Measurements from ENCODE around the gene ICAM5. TPM values are rescaled to one million over a fixed set of nuclear protein-coding genes. Genes with fewer than 3 reads are reported as not detected.

The ICAM5 gene
- total RNA-seq, 1 experiment from 2014 or later, result 53.9 TPM

DNA sequence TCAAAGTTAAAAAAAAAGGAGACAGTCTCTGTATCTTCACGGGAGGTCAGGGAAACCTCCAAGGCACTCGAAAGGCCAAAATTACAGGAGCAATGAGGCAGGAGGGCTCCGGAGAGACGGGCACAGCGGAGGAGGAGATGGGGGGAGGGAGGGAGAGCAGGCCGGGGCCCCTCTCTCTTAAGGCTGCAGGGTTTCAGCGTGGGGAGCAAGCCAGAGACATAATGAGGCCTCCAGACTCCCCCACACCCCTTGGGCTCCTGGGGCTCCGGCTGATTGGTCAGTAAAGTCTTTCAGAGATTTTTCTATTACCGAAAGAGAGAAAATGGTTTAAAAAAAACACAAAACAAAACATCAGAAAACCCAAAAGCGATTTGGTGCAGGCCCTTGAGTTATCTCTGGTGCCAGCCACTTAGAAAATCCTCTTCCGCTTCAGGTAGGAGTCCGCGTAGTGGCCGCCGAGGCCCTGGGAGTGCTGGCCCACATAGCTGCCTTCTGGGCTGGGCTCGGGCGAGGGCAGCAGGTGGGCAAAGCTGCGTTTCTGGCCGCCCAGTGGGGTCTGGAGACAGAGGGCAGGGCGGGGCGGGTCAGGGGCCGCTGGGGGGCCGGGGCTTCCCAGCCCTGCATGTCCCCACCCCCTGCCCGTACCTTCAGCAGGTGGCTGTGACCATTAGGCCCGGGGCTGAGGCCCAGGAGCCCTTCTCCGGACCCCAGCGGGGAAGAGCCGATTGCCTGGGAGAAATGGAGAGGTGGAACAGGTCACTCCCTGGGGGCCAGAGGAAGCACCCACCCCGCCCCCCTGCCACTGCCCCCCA lies 27.5 kb downstream of the ICAM5 start:
- TF ChIP-seq, protein P1, sequence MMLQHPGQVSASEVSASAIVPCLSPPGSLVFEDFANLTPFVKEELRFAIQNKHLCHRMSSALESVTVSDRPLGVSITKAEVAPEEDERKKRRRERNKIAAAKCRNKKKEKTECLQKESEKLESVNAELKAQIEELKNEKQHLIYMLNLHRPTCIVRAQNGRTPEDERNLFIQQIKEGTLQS (IDR thresholded peaks at IDR 0.05), result no peak
- no peak for TF ChIP-seq EZH2phosphoT487 (IDR thresholded peaks at IDR 0.05; ENCODE audit: borderline replicate concordance)
- no peak for TF ChIP-seq SIN3A (IDR thresholded peaks at IDR 0.05; ENCODE audit: low read depth)
- no peak for TF ChIP-seq JUND (IDR thresholded peaks at IDR 0.05)
- TF ChIP-seq, protein P2, sequence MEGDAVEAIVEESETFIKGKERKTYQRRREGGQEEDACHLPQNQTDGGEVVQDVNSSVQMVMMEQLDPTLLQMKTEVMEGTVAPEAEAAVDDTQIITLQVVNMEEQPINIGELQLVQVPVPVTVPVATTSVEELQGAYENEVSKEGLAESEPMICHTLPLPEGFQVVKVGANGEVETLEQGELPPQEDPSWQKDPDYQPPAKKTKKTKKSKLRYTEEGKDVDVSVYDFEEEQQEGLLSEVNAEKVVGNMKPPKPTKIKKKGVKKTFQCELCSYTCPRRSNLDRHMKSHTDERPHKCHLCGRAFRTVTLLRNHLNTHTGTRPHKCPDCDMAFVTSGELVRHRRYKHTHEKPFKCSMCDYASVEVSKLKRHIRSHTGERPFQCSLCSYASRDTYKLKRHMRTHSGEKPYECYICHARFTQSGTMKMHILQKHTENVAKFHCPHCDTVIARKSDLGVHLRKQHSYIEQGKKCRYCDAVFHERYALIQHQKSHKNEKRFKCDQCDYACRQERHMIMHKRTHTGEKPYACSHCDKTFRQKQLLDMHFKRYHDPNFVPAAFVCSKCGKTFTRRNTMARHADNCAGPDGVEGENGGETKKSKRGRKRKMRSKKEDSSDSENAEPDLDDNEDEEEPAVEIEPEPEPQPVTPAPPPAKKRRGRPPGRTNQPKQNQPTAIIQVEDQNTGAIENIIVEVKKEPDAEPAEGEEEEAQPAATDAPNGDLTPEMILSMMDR (IDR thresholded peaks at IDR 0.05 in 2 of 3, conservative IDR thresholded peaks at IDR 0.05 in 1 of 3; ENCODE audit: borderline replicate concordance in 1 of 3, insufficient read depth in 1 of 3, low read depth in 2 of 3, low read length in 2 of 3), result no peak
- TF ChIP-seq, protein P3, sequence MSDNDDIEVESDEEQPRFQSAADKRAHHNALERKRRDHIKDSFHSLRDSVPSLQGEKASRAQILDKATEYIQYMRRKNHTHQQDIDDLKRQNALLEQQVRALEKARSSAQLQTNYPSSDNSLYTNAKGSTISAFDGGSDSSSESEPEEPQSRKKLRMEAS (IDR thresholded peaks at IDR 0.05), result no peak
- no peak for TF ChIP-seq TCF7L2 (IDR thresholded peaks at IDR 0.05; ENCODE audit: borderline replicate concordance, extremely low read depth, insufficient read depth, insufficient read length)
- Histone ChIP-seq H3K79me2 (ENCODE audit: insufficient read depth, low read length) (0 out of 2 replicates have a peak, but pooled peaks cover 4% of the 10 kb centered on the region), H3K4me2 (ENCODE audit: low read length) (no peak overlapping the region), H3K27ac (ENCODE audit: low read depth, low read length) (0 out of 2 replicates have a peak overlapping the region, but pooled peaks have one; percentile 80), H3K9me3 (ENCODE audit: control insufficient read depth in 1 of 2, insufficient read depth in 1 of 2, low read depth in 1 of 2, low read length in 2 of 2) (no peaks in the 10 kb centered on the region), H4K20me1 (ENCODE audit: insufficient read depth) (no peaks in the 10 kb centered on the region), H3K36me3 (ENCODE audit: control insufficient read depth in 1 of 2, insufficient read depth in 2 of 2, low read length in 2 of 2) (peaks cover 12 to 19% of the 10 kb centered on the region in 2 experiments; a peak in 3 of 4 replicates), H3K4me1 (ENCODE audit: control insufficient read depth in 1 of 2, insufficient read depth in 2 of 2, low read length in 2 of 2) (peaks cover 4 to 21% of the 10 kb centered on the region in 2 experiments; a peak in 3 of 4 replicates), H2AFZ (ENCODE audit: low read depth, low read length, poor library complexity, severe bottlenecking) (no peak overlapping the region), H3K27me3 (ENCODE audit: insufficient read depth, low read length) (no peaks in the 10 kb centered on the region), H3K4me3 (replicated peaks in 1 of 2; ENCODE audit: low read depth in 1 of 2, low read length in 2 of 2) (no peak overlapping the region), H3K9ac (ENCODE audit: low read length) (no peak overlapping the region), H3K9me2 (ENCODE audit: insufficient read depth) (no peaks in the 10 kb centered on the region)
- ChIA-PET RAD21 (ENCODE audit: low non-redundant PET in 1 of 2, low total read pairs in 2 of 2, uncharacterized antibody in 2 of 2, unreplicated experiment in 2 of 2) (interaction anchor here in 1 of 2 experiments (0.6 kb wide), 1 partner anchor 47 kb away, joined by 3 read pairs; no protein-coding TSS in a partner anchor), CTCF (no interaction called here), POLR2A (no interaction called here)
- intact Hi-C loops (cut with micrococcal nuclease), result no loop called here
- ATAC-seq (no peak), DNase-seq (ENCODE audit: low read depth, low spot score) (no peak)
- no TSS peak for BruUV-seq (replicated peaks)

Measured in HCT116 (cell line).